ENCODE measurements around the gene DNM1.

The DNM1 gene

DNA sequence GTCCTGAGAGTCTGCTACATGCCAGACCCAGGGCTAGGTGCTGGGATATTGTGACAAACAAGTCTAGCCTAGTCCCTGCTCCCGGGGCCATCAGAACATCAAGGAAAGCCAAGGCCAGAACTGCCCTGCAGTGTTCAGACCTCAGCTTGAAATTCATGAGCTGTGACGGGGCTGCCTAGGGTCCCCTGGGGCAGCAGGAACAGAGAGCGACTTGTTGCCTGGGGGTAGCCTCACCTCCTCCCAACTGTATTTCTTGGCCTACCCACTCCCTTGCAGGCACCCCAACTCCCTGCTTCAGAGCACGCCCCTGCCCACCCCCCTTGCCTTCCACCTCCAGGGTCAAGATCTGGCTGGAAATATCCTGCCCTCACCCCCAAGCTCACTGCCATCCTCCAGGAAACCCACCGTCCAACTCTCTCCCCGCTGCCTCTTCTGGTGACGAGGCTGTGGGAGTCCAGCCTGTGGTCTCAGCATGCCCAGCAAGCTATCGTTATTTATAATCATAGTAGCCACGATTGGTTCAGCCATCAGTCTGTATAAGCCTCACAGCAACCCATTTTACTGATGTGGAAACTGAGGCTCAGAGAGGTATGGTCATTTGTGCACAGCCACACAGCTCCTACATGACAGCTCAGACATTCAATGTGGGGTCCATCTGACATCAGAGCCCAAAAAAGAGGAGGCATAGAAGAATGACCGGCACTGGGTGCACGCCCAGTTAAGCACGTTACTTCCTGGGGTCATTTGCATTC, 10.7 kb downstream of the DNM1 start:
- TF ChIP-seq, protein P1, sequence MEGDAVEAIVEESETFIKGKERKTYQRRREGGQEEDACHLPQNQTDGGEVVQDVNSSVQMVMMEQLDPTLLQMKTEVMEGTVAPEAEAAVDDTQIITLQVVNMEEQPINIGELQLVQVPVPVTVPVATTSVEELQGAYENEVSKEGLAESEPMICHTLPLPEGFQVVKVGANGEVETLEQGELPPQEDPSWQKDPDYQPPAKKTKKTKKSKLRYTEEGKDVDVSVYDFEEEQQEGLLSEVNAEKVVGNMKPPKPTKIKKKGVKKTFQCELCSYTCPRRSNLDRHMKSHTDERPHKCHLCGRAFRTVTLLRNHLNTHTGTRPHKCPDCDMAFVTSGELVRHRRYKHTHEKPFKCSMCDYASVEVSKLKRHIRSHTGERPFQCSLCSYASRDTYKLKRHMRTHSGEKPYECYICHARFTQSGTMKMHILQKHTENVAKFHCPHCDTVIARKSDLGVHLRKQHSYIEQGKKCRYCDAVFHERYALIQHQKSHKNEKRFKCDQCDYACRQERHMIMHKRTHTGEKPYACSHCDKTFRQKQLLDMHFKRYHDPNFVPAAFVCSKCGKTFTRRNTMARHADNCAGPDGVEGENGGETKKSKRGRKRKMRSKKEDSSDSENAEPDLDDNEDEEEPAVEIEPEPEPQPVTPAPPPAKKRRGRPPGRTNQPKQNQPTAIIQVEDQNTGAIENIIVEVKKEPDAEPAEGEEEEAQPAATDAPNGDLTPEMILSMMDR (conservative IDR thresholded peaks at IDR 0.05; ENCODE audit: low read depth): no peak
- peak overlapping the region; percentile 64 for H3K27ac ChIP-seq
- POLR2A ChIA-PET (ENCODE audit: low non-redundant PET): no interaction called here
- DNase-seq (ENCODE audit: low spot score): no peak
- CTCF ChIA-PET: interaction anchor here (0.6 to 1.2 kb wide), 4 partner anchors 9 to 34 kb away, joined by 3 to 5 read pairs (median 4); no protein-coding TSS in a partner anchor

DNA sequence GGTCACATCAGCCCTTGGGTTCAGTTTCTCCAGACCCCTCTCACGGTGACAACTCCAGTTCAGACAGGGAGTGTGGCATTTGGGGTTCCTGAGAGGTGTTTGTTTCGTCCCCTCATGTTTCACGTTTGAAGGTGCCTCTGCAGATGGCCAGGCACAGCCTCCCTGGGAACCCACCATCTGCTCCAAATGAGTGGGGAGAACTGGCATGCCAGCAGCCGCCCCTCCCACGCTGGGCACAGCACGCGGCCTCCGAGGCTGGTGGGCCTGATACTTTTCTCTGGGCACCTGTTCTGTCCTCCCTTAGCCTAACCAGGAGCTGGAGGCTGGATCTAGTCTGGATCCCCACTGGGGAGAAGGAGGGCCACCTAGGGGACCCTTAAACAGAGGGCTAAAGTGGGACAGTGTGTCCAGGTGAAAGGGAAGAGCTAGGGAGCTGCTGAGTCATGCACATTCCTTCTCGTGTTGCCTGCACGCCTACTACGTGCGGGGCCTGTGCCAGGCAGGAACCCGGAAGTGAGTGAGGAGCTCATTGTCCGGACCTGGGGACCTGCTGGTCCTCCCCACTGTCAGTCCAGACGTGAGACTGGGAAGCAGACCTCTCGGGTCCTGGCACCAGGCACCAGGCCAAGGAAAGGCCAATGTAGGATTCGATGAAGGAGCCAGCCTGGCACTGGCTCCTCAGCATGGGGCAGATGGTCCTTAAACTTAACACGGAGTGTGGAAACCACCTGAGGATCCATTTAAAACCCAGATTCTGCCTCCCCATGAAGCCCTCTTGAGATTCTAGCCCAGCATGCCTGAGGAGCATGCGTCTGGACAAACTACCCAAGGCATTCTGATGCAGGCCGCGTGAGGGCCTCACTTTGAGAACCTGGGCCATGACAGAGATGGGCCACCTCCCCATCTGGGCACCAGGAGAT, 11.7 kb downstream of the DNM1 start:
- CTCF ChIA-PET: interaction anchor here (0.8 to 1.2 kb wide), 3 partner anchors 10 to 81 kb away, joined by 4 to 5 read pairs (median 4); no protein-coding TSS in a partner anchor
- H3K27ac ChIP-seq: peak overlapping the region; percentile 64

DNA sequence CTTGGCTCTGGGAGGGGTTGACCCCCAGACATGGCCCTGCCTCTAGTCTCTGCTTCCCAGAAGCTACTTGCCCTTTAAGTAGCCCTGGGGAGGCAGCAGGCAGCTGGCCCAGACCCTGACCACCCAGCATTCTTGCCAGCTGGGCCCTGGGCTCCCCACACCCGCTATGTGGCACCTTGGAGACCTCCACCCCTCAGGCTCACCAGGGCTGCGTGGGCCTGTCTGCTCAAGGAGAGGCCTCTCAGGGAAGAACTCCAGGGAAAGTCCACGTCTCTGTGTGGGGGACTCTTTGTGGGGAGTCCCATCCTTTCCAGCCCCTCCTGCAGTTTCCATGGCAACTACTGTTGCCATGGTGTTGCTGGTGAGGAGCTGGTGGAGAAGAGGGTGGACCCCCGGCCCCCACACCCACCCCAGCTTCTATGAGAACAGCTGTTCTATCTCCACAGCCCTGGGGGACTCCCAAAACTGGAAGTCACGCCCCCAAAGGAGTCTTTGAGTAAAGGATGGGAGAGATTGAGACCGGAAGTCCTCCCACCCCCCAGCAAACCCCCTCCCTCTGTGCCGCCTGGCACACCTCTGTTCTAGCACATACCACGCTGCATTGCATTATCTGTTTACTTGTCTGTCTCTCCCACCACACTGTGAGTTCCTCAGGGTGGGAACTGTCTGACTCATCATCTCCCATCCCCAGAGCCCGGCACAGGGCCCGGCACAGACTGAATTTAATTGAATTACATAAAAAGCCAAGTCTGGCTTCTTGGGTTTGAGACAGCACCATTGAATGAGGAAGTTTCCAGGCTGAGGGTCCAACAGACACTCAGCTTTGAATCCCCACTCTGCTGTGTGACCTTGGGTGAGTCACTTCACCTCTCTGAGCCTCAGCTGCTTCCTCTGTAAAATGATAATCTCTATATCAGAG, 12.6 kb downstream of the DNM1 start:
- H3K27ac ChIP-seq: peak overlapping the region; percentile 64
- ChIA-PET POLR2A (ENCODE audit: low non-redundant PET) (no interaction called here), CTCF (interaction anchor here (0.6 to 1.2 kb wide), 4 partner anchors 11 to 80 kb away, joined by 4 read pairs; partner anchors contain the start of gene DNM1)
- TF ChIP-seq, protein P1 (conservative IDR thresholded peaks at IDR 0.05; ENCODE audit: low read depth): no peak
- DNase-seq (ENCODE audit: low spot score): no peak

More for the DNA sequence above, 11.7 kb downstream of the DNM1 start:
- DNase-seq (ENCODE audit: low spot score): no peak
- TF ChIP-seq, protein P1 (conservative IDR thresholded peaks at IDR 0.05; ENCODE audit: low read depth): no peak
- POLR2A ChIA-PET (ENCODE audit: low non-redundant PET): no interaction called here

DNA sequence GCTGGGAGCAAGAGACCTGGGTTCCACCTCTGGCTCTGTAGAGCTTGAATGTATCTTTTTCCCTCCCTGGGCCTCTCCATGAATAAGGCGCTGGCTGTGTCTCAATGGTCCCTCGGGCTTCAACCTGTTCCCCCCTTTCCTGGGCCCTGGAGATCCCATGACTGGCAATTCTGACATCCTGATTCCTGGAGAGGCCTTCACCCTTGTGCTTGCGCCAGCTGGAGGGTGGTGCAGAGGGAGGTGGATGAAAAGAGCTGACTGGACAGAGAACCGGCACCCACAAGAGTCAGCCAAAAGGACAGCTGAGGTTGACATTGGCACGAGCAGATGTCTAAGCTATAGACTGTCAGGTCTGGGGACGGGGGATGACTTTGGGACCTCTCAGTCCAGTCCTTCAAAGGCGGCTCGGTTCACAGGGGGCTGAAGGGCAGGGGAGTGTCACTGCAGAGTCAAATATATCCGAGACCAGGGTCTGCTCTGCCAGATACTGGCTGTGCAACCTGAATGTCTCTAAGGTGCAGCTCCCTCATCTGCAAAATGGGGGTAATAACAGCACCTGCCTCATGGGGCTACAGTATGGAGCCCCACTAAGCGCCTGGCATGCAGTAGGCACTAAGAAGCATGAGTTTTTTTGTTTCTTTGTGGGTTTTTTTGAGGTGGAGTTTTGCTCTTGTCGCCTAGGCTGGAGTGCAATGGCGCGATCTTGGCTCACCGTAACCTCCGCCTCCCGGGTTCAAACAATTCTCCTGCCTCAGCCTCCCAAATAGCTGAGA, 13.8 kb downstream of the DNM1 start:
- TF ChIP-seq, protein P1 (conservative IDR thresholded peaks at IDR 0.05; ENCODE audit: low read depth): no peak
- DNase-seq (ENCODE audit: low spot score): no peak
- ChIA-PET POLR2A (ENCODE audit: low non-redundant PET) (interaction anchor here (0.6 to 0.7 kb wide), 2 partner anchors 44 to 91 kb away, joined by 3 to 11 read pairs; no protein-coding TSS in a partner anchor), CTCF (interaction anchor here (0.5 to 1.0 kb wide), 4 partner anchors 13 to 145 kb away, joined by 3 to 4 read pairs (median 4); partner anchors contain the start of gene DNM1)
- H3K27ac ChIP-seq: peak overlapping the region; percentile 59; the same call in 1 of the 2 replicates

DNA sequence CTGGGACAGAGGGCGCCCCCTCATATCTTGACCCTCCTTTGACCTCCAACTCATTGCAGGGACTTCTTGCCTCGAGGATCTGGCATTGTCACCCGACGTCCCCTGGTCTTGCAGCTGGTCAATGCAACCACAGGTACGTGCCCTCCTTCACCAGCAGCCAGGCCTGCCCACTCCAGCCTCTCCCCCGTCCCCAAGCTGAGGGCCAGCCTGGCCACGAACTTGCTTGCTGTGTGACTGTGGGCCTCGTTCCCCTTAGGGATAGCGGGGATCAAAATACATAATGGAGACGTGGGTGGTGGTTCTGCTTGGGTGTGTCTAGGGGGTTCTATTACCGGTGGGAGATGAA, 15.0 kb downstream of the DNM1 start:
- ChIA-PET CTCF (interaction anchor here (1.1 to 1.2 kb wide), 2 partner anchors 17 to 37 kb away, joined by 3 to 6 read pairs; no protein-coding TSS in a partner anchor), POLR2A (ENCODE audit: low non-redundant PET) (no interaction called here)
- DNase-seq (ENCODE audit: low spot score): no peak
- peak overlapping the region; percentile 59 for H3K27ac ChIP-seq
- TF ChIP-seq, protein P1 (conservative IDR thresholded peaks at IDR 0.05; ENCODE audit: low read depth): no peak

Data from RWPE1 (cell line).